Measurements from ENCODE around the gene ENO1.
"Not testable (repeated sequence)": the region's sequence is repeated elsewhere in the genome, so short reads cannot be mapped to it uniquely, and the experiment has no call there.

ENO1 gene

GRCh38 chr1:8886589-8886988 lies 8.1 kb upstream of the ENO1 start:
- H3K4me3 ChIP-seq, result no peak overlapping the region
- H3K27me3 ChIP-seq (ENCODE audit: low read depth), result no peaks in the 10 kb centered on the region
- no peaks in the 10 kb centered on the region for H3K36me3 ChIP-seq (replicated peaks)
- in situ Hi-C loops (cut with MboI; ENCODE audit: low sequenced_read_pairs), result no loop called here
- DNase-seq (ENCODE audit: low spot score in 2 of 2), result no peak
- H3K9me3 ChIP-seq, result no peaks in the 10 kb centered on the region
- no peaks in the 10 kb centered on the region for H3K4me1 ChIP-seq

GRCh38 chr1:8886031-8886524 lies 7.6 kb upstream of the ENO1 start:
- DNase-seq (ENCODE audit: low spot score in 2 of 2); in situ Hi-C loops (cut with MboI; ENCODE audit: low sequenced_read_pairs); H3K36me3 ChIP-seq (replicated peaks); H3K4me1 ChIP-seq; H3K27me3 ChIP-seq (ENCODE audit: low read depth); H3K9me3 ChIP-seq; H3K4me3 ChIP-seq: not testable (repeated sequence)

- H3K9me3 ChIP-seq; DNase-seq (ENCODE audit: low spot score in 2 of 2); in situ Hi-C loops (cut with MboI; ENCODE audit: low sequenced_read_pairs); H3K4me3 ChIP-seq; H3K27me3 ChIP-seq (ENCODE audit: low read depth); H3K36me3 ChIP-seq (replicated peaks): not testable (repeated sequence)
- peaks cover 16% of the 10 kb centered on the region for H3K4me1 ChIP-seq
Observed at GRCh38 chr1:8884105-8884504, 5.6 kb upstream of the ENO1 start.

GRCh38 chr1:8883491-8883890 lies 5.0 kb upstream of the ENO1 start:
- H3K9me3 ChIP-seq, result no peaks in the 10 kb centered on the region
- H3K36me3 ChIP-seq (replicated peaks), result no peaks in the 10 kb centered on the region
- H3K27me3 ChIP-seq (ENCODE audit: low read depth), result no peaks in the 10 kb centered on the region
- DNase-seq (ENCODE audit: low spot score in 2 of 2), result no peak
- peaks cover 18% of the 10 kb centered on the region for H3K4me1 ChIP-seq
- in situ Hi-C loops (cut with MboI; ENCODE audit: low sequenced_read_pairs), result no loop called here
- no peak overlapping the region for H3K4me3 ChIP-seq

- peak overlapping the region; percentile 84 for H3K4me3 ChIP-seq
- no peaks in the 10 kb centered on the region for H3K9me3 ChIP-seq
- in situ Hi-C loops (cut with MboI; ENCODE audit: low sequenced_read_pairs), result no loop called here
- peaks cover 29% of the 10 kb centered on the region for H3K36me3 ChIP-seq (replicated peaks)
- H3K4me1 ChIP-seq, result peaks cover 28% of the 10 kb centered on the region
- no peaks in the 10 kb centered on the region for H3K27me3 ChIP-seq (ENCODE audit: low read depth)
- DNase-seq (ENCODE audit: low spot score in 2 of 2), result peak; percentile 74 to 95
Observed at GRCh38 chr1:8879922-8880676, 1.6 kb upstream of the ENO1 start.

- DNase-seq (ENCODE audit: low spot score in 2 of 2), result no peak
- H3K4me3 ChIP-seq, result peak overlapping the region; percentile 84
- no peaks in the 10 kb centered on the region for H3K9me3 ChIP-seq
- peaks cover 34% of the 10 kb centered on the region for H3K4me1 ChIP-seq
- in situ Hi-C loops (cut with MboI; ENCODE audit: low sequenced_read_pairs), result no loop called here
- H3K36me3 ChIP-seq (replicated peaks), result peaks cover 35% of the 10 kb centered on the region
- H3K27me3 ChIP-seq (ENCODE audit: low read depth), result no peaks in the 10 kb centered on the region
Observed at GRCh38 chr1:8879464-8879921, 1.0 kb upstream of the ENO1 start.

- Histone ChIP-seq H3K36me3 (replicated peaks) (peaks cover 41% of the 10 kb centered on the region), H3K4me1 (peaks cover 38% of the 10 kb centered on the region), H3K4me3 (peak overlapping the region; percentile 84), H3K9me3 (no peaks in the 10 kb centered on the region), H3K27me3 (ENCODE audit: low read depth) (no peaks in the 10 kb centered on the region)
- in situ Hi-C loops (cut with MboI; ENCODE audit: low sequenced_read_pairs), result no loop called here
- peak; percentile 88 to 97 for DNase-seq (ENCODE audit: low spot score in 2 of 2)
Observed at GRCh38 chr1:8878698-8879463, 395 bp upstream of the ENO1 start.

GRCh38 chr1:8876087-8876486 lies 2.4 kb downstream of the ENO1 start:
- Histone ChIP-seq H3K36me3 (replicated peaks) (peaks cover 69% of the 10 kb centered on the region), H3K27me3 (ENCODE audit: low read depth) (no peaks in the 10 kb centered on the region), H3K4me3 (peak overlapping the region; percentile 84), H3K9me3 (no peaks in the 10 kb centered on the region), H3K4me1 (peaks cover 46% of the 10 kb centered on the region)
- in situ Hi-C loops (cut with MboI; ENCODE audit: low sequenced_read_pairs), result no loop called here
- DNase-seq (ENCODE audit: low spot score in 2 of 2), result no peak

GRCh38 chr1:8875216-8875861 lies 3.1 kb downstream of the ENO1 start:
- Histone ChIP-seq H3K4me3 (peak overlapping the region; percentile 84; the same call in 1 of the 2 replicates), H3K4me1 (peaks cover 40% of the 10 kb centered on the region), H3K9me3 (no peaks in the 10 kb centered on the region), H3K27me3 (ENCODE audit: low read depth) (no peaks in the 10 kb centered on the region), H3K36me3 (replicated peaks) (peaks cover 77% of the 10 kb centered on the region)
- DNase-seq (ENCODE audit: low spot score in 2 of 2), result peak; percentile 44 to 59
- in situ Hi-C loops (cut with MboI; ENCODE audit: low sequenced_read_pairs), result no loop called here

GRCh38 chr1:8874230-8875201 lies 4.0 kb downstream of the ENO1 start:
- H3K36me3 ChIP-seq (replicated peaks), result peaks cover 85% of the 10 kb centered on the region
- H3K4me3 ChIP-seq, result peak overlapping the region; percentile 2; the same call in 1 of the 2 replicates
- H3K4me1 ChIP-seq, result peaks cover 34% of the 10 kb centered on the region
- in situ Hi-C loops (cut with MboI; ENCODE audit: low sequenced_read_pairs), result no loop called here
- H3K9me3 ChIP-seq, result no peaks in the 10 kb centered on the region
- H3K27me3 ChIP-seq (ENCODE audit: low read depth), result no peaks in the 10 kb centered on the region
- no peak for DNase-seq (ENCODE audit: low spot score in 2 of 2)

- in situ Hi-C loops (cut with MboI; ENCODE audit: low sequenced_read_pairs), result no loop called here
- no peak overlapping the region for H3K4me3 ChIP-seq
- peak in 1 of 2 experiments; percentile 43 for DNase-seq (ENCODE audit: low spot score in 2 of 2)
- peaks cover 28% of the 10 kb centered on the region for H3K4me1 ChIP-seq
- no peaks in the 10 kb centered on the region for H3K27me3 ChIP-seq (ENCODE audit: low read depth)
- H3K36me3 ChIP-seq (replicated peaks), result peaks cover 93% of the 10 kb centered on the region
- no peaks in the 10 kb centered on the region for H3K9me3 ChIP-seq
Observed at GRCh38 chr1:8873506-8874229, 4.8 kb downstream of the ENO1 start.

GRCh38 chr1:8873001-8873400 lies 5.5 kb downstream of the ENO1 start:
- in situ Hi-C loops (cut with MboI; ENCODE audit: low sequenced_read_pairs), result no loop called here
- Histone ChIP-seq H3K4me1 (peaks cover 28% of the 10 kb centered on the region), H3K4me3 (no peak overlapping the region), H3K27me3 (ENCODE audit: low read depth) (no peaks in the 10 kb centered on the region), H3K9me3 (no peaks in the 10 kb centered on the region), H3K36me3 (replicated peaks) (peaks cover 95% of the 10 kb centered on the region)
- DNase-seq (ENCODE audit: low spot score in 2 of 2), result no peak
